Measurements from ENCODE around the gene TMEM59L.

The TMEM59L gene

GRCh38 chr19:18666317-18666716 lies 53.6 kb downstream of the TMEM59L start:
- Histone ChIP-seq H3K36me3 (replicated peaks) (peaks cover 7% of the 10 kb centered on the region), H3K4me3 (ENCODE audit: low read depth, low read length) (no peak overlapping the region), H3K27me3 (replicated peaks) (no peaks in the 10 kb centered on the region), H3K27ac (no peak overlapping the region)
- in situ Hi-C loops (cut with HindIII; ENCODE audit: low pct_ligation_motif_present, low sequenced_read_pairs): no loop called here
- DNase-seq: no peak
- TF ChIP-seq CTCF (IDR thresholded peaks at IDR 0.05; ENCODE audit: low read depth, low read length, missing control alignments): no peak

- Histone ChIP-seq H3K27me3 (replicated peaks) (no peaks in the 10 kb centered on the region), H3K4me3 (ENCODE audit: low read depth, low read length) (no peak overlapping the region), H3K36me3 (replicated peaks) (peaks cover 7% of the 10 kb centered on the region), H3K27ac (no peak overlapping the region)
- DNase-seq: no peak
- TF ChIP-seq CTCF (IDR thresholded peaks at IDR 0.05; ENCODE audit: low read depth, low read length, missing control alignments): no peak
- in situ Hi-C loops (cut with HindIII; ENCODE audit: low pct_ligation_motif_present, low sequenced_read_pairs): no loop called here
Observed at GRCh38 chr19:18666784-18667183, 54.1 kb downstream of the TMEM59L start.

GRCh38 chr19:18667531-18668251 lies 55.0 kb downstream of the TMEM59L start:
- H3K4me3 ChIP-seq (ENCODE audit: low read depth, low read length): no peak overlapping the region
- no peak for DNase-seq
- H3K27ac ChIP-seq: no peak overlapping the region
- in situ Hi-C loops (cut with HindIII; ENCODE audit: low pct_ligation_motif_present, low sequenced_read_pairs): no loop called here
- H3K36me3 ChIP-seq (replicated peaks): peaks cover 7% of the 10 kb centered on the region
- H3K27me3 ChIP-seq (replicated peaks): no peaks in the 10 kb centered on the region
- no peak for TF ChIP-seq CTCF (IDR thresholded peaks at IDR 0.05; ENCODE audit: low read depth, low read length, missing control alignments)

- H3K4me3 ChIP-seq (ENCODE audit: low read depth, low read length): no peak overlapping the region
- in situ Hi-C loops (cut with HindIII; ENCODE audit: low pct_ligation_motif_present, low sequenced_read_pairs): no loop called here
- H3K27me3 ChIP-seq (replicated peaks): no peaks in the 10 kb centered on the region
- DNase-seq: no peak
- H3K36me3 ChIP-seq (replicated peaks): peaks cover 7% of the 10 kb centered on the region
- no peak for TF ChIP-seq CTCF (IDR thresholded peaks at IDR 0.05; ENCODE audit: low read depth, low read length, missing control alignments)
- H3K27ac ChIP-seq: no peak overlapping the region
Observed at GRCh38 chr19:18668252-18668631, 55.6 kb downstream of the TMEM59L start.

GRCh38 chr19:18668744-18669523 lies 56.3 kb downstream of the TMEM59L start:
- in situ Hi-C loops (cut with HindIII; ENCODE audit: low pct_ligation_motif_present, low sequenced_read_pairs): no loop called here
- Histone ChIP-seq H3K36me3 (replicated peaks) (peaks cover 7% of the 10 kb centered on the region), H3K27ac (no peak overlapping the region), H3K27me3 (replicated peaks) (no peaks in the 10 kb centered on the region), H3K4me3 (ENCODE audit: low read depth, low read length) (no peak overlapping the region)
- DNase-seq: no peak
- no peak for TF ChIP-seq CTCF (IDR thresholded peaks at IDR 0.05; ENCODE audit: low read depth, low read length, missing control alignments)
